ENCODE results near the gene OR51V1. TPM values are rescaled to one million over a fixed set of nuclear protein-coding genes. Genes with fewer than 3 reads are reported as not detected.

The OR51V1 gene
- total and polyA plus RNA-seq, 3 donors from 2014 or later, result not detected

- DNase-seq, result no peak
- H3K36me3 ChIP-seq (ENCODE audit: low read depth, missing control alignments), result no peaks in the 10 kb centered on the region
- no peaks in the 10 kb centered on the region for H3K27me3 ChIP-seq
- H3K27ac ChIP-seq, result no peak overlapping the region
- H3K9me3 ChIP-seq, result no peaks in the 10 kb centered on the region
- intact Hi-C loops (cut with DNase I; ENCODE audit: low total_unique reads), result no loop called here
- no peak for TF ChIP-seq CTCF (IDR thresholded peaks at IDR 0.05)
- TF ChIP-seq POLR2A (IDR thresholded peaks at IDR 0.05), result no peak
- no peaks in the 10 kb centered on the region for H3K4me1 ChIP-seq
- H3K4me3 ChIP-seq, result no peak overlapping the region
These were observed 40.7 kb downstream of the OR51V1 start for GRCh38 chr11:5159806-5160205.

- WGBS, 2 donors, result 71 to 84% methylated on average over 3 of the region's 3 CpGs
- no peaks in the 10 kb centered on the region for H3K9me3 ChIP-seq
- no peaks in the 10 kb centered on the region for H3K36me3 ChIP-seq (ENCODE audit: low read depth, missing control alignments)
- TF ChIP-seq POLR2A (IDR thresholded peaks at IDR 0.05), result no peak
- no peak for TF ChIP-seq CTCF (IDR thresholded peaks at IDR 0.05)
- no peak within 1 kb of the TSS for H3K4me3 ChIP-seq
- intact Hi-C loops (cut with DNase I; ENCODE audit: low total_unique reads), result no loop called here
- no peaks in the 10 kb centered on the region for H3K27me3 ChIP-seq
- H3K4me1 ChIP-seq, result no peaks in the 10 kb centered on the region
- no peak for DNase-seq
- no peak within 1 kb of the TSS for H3K27ac ChIP-seq
These were observed 45.8 kb downstream of the OR51V1 start, which contains the start of gene OR52A1 for GRCh38 chr11:5154657-5155056. OR52A1 (minus strand) TSS chr11:5154757; CDS start chr11:5152369, 2,388 bp downstream.

- no peak overlapping the region for H3K27ac ChIP-seq
- H3K36me3 ChIP-seq (ENCODE audit: low read depth, missing control alignments), result no peaks in the 10 kb centered on the region
- no peaks in the 10 kb centered on the region for H3K9me3 ChIP-seq
- no peak for DNase-seq
- H3K27me3 ChIP-seq, result no peaks in the 10 kb centered on the region
- 71 to 73% methylated on average over 3 of the region's 3 CpGs for whole genome bisulfite sequencing, 2 donors
- no peak overlapping the region for H3K4me3 ChIP-seq
- no peaks in the 10 kb centered on the region for H3K4me1 ChIP-seq
- TF ChIP-seq CTCF (IDR thresholded peaks at IDR 0.05) (no peak), POLR2A (IDR thresholded peaks at IDR 0.05) (no peak)
- intact Hi-C loops (cut with DNase I; ENCODE audit: low total_unique reads), result no loop called here
These were observed 46.7 kb downstream of the OR51V1 start for GRCh38 chr11:5153574-5154431.

GRCh38 chr11:5151713-5152153 lies 48.7 kb downstream of the OR51V1 start:
- Histone ChIP-seq H3K27me3 (no peaks in the 10 kb centered on the region), H3K36me3 (ENCODE audit: low read depth, missing control alignments) (no peaks in the 10 kb centered on the region), H3K9me3 (no peaks in the 10 kb centered on the region), H3K27ac (no peak overlapping the region), H3K4me3 (no peak overlapping the region), H3K4me1 (no peaks in the 10 kb centered on the region)
- DNase-seq, result no peak
- TF ChIP-seq CTCF (IDR thresholded peaks at IDR 0.05) (no peak), POLR2A (IDR thresholded peaks at IDR 0.05) (no peak)
- intact Hi-C loops (cut with DNase I; ENCODE audit: low total_unique reads), result no loop called here
- 62 to 82% methylated on average over 3 of the region's 3 CpGs for WGBS, 2 donors

Other genes with a start within 250 kb of the OR51V1 start
- gene OR51A2, start 245.0 kb downstream of the OR51V1 start, total RNA-seq, result not detected
- gene OR51A2, start 245.0 kb downstream of the OR51V1 start, polyA plus RNA-seq (ENCODE audit: insufficient read depth, low read depth, low replicate concordance), result not detected
- gene OR51L1, start 205.8 kb downstream of the OR51V1 start, total RNA-seq, result not detected
- not detected for gene OR51L1, start 205.8 kb downstream of the OR51V1 start, polyA plus RNA-seq (ENCODE audit: insufficient read depth, low read depth, low replicate concordance)
- not detected for gene OR52J3, start 154.2 kb downstream of the OR51V1 start, total RNA-seq
- gene OR52J3, start 154.2 kb downstream of the OR51V1 start, polyA plus RNA-seq (ENCODE audit: insufficient read depth, low read depth, low replicate concordance), result not detected
- under 1 TPM in 1 of 2 donors, not detected in 1; 0.37 TPM for gene OR52E2, start 141.1 kb downstream of the OR51V1 start, total RNA-seq
- not detected for gene OR52E2, start 141.1 kb downstream of the OR51V1 start, polyA plus RNA-seq (ENCODE audit: insufficient read depth, low read depth, low replicate concordance)
- not detected for gene OR52E1, start 131.1 kb downstream of the OR51V1 start, total RNA-seq
- not detected for gene OR52E1, start 131.1 kb downstream of the OR51V1 start, polyA plus RNA-seq (ENCODE audit: insufficient read depth, low read depth, low replicate concordance)
- gene OR52A5, start 62.3 kb downstream of the OR51V1 start, total RNA-seq, result under 1 TPM; 0.37 to 0.55 TPM
- gene OR52A5, start 62.3 kb downstream of the OR51V1 start, polyA plus RNA-seq (ENCODE audit: insufficient read depth, low read depth, low replicate concordance), result not detected
- gene OR52A1, start 45.9 kb downstream of the OR51V1 start, total RNA-seq, result under 1 TPM; 0.19 to 0.47 TPM
- gene OR52A1, start 45.9 kb downstream of the OR51V1 start, polyA plus RNA-seq (ENCODE audit: insufficient read depth, low read depth, low replicate concordance), result not detected
- 10 to 100 TPM in 1 of 2 donors, not detected in 1; 11.8 TPM for gene HBB, start 26.4 kb upstream of the OR51V1 start, total RNA-seq
- 55.6 TPM for gene HBB, start 26.4 kb upstream of the OR51V1 start, polyA plus RNA-seq (ENCODE audit: insufficient read depth, low read depth, low replicate concordance)
- not detected for gene HBD, start 33.8 kb upstream of the OR51V1 start, total RNA-seq
- not detected for gene HBD, start 33.8 kb upstream of the OR51V1 start, polyA plus RNA-seq (ENCODE audit: insufficient read depth, low read depth, low replicate concordance)
- not detected for gene HBG1, start 49.2 kb upstream of the OR51V1 start, total RNA-seq
- not detected for gene HBG1, start 49.2 kb upstream of the OR51V1 start, polyA plus RNA-seq (ENCODE audit: insufficient read depth, low read depth, low replicate concordance)
- gene HBG2, start 54.1 kb upstream of the OR51V1 start, total RNA-seq, result not detected
- gene HBG2, start 54.1 kb upstream of the OR51V1 start, polyA plus RNA-seq (ENCODE audit: insufficient read depth, low read depth, low replicate concordance), result not detected
- under 1 TPM in 1 of 2 donors, not detected in 1; 0.87 TPM for gene HBE1, start 69.3 kb upstream of the OR51V1 start, total RNA-seq
- gene HBE1, start 69.3 kb upstream of the OR51V1 start, polyA plus RNA-seq (ENCODE audit: insufficient read depth, low read depth, low replicate concordance), result not detected
- gene OR51B4, start 101.3 kb upstream of the OR51V1 start, total RNA-seq, result under 1 TPM in 1 of 2 donors, not detected in 1; 0.74 TPM
- gene OR51B4, start 101.3 kb upstream of the OR51V1 start, polyA plus RNA-seq (ENCODE audit: insufficient read depth, low read depth, low replicate concordance), result not detected
- gene OR51B2, start 123.6 kb upstream of the OR51V1 start, total RNA-seq, result under 1 TPM in 1 of 2 donors, not detected in 1; 0.74 TPM
- not detected for gene OR51B2, start 123.6 kb upstream of the OR51V1 start, polyA plus RNA-seq (ENCODE audit: insufficient read depth, low read depth, low replicate concordance)
- 1 to 10 TPM; 1.3 to 2.7 TPM for gene OR51B5, start 142.8 kb upstream of the OR51V1 start, total RNA-seq
- 0.78 TPM for gene OR51B5, start 142.8 kb upstream of the OR51V1 start, polyA plus RNA-seq (ENCODE audit: insufficient read depth, low read depth, low replicate concordance)
- not detected for gene OR51B6, start 150.8 kb upstream of the OR51V1 start, total RNA-seq
- not detected for gene OR51B6, start 150.8 kb upstream of the OR51V1 start, polyA plus RNA-seq (ENCODE audit: insufficient read depth, low read depth, low replicate concordance)
- not detected for gene OR51M1, start 183.1 kb upstream of the OR51V1 start, total RNA-seq
- not detected for gene OR51M1, start 183.1 kb upstream of the OR51V1 start, polyA plus RNA-seq (ENCODE audit: insufficient read depth, low read depth, low replicate concordance)
- not detected for gene OR51Q1, start 221.4 kb upstream of the OR51V1 start, total RNA-seq
- not detected for gene OR51Q1, start 221.4 kb upstream of the OR51V1 start, polyA plus RNA-seq (ENCODE audit: insufficient read depth, low read depth, low replicate concordance)
- 1 to 10 TPM in 1 of 2 donors, under 1 TPM in 1; 0.74 to 1.1 TPM for gene OR51I1, start 240.8 kb upstream of the OR51V1 start, total RNA-seq
- not detected for gene OR51I1, start 240.8 kb upstream of the OR51V1 start, polyA plus RNA-seq (ENCODE audit: insufficient read depth, low read depth, low replicate concordance)
- not detected for gene OR51I2, start 248.6 kb upstream of the OR51V1 start, total RNA-seq
- not detected for gene OR51I2, start 248.6 kb upstream of the OR51V1 start, polyA plus RNA-seq (ENCODE audit: insufficient read depth, low read depth, low replicate concordance)

All from testis (tissue), 3 donors.